ENCODE results near the gene TYROBP. TPM values are rescaled to one million over a fixed set of nuclear protein-coding genes. Genes with fewer than 3 reads are reported as not detected.

The TYROBP gene
- total and polyA plus RNA-seq, 2 of the 8 experiments (the other 6 are each of a cell fraction or from before 2014, with no cell fraction given) = 0.18 TPM; not detected in 1

GRCh38 chr19:35940839-35941238 is 32.7 kb upstream of the TYROBP start:
- ChIA-PET POLR2A (ENCODE audit: partially characterized antibody) (no interaction called here), CTCF (ENCODE audit: partially characterized antibody) (interaction anchor here (0.6 to 1.3 kb wide), 6 partner anchors 22 to 156 kb away, joined by 3 to 4 read pairs (median 3); no protein-coding TSS in a partner anchor)
- no peak for DNase-seq (ENCODE audit: low read depth in 1 of 2, low spot score in 2 of 2)
- Histone ChIP-seq H3K27ac (ENCODE audit: low read depth, low read length) (no peak overlapping the region), H4K20me1 (replicated peaks in 1 of 2; ENCODE audit: control insufficient read depth in 1 of 2, insufficient read depth in 2 of 2, low read length in 2 of 2) (peaks cover 0 to 26% of the 10 kb centered on the region in 2 experiments), H2AFZ (ENCODE audit: low read length) (no peak overlapping the region), H3K4me1 (replicated peaks in 1 of 4; ENCODE audit: control insufficient read depth in 3 of 4, insufficient read depth in 4 of 4, low read length in 3 of 4) (peaks cover 0 to 8% (median 2%) of the 10 kb centered on the region in 4 experiments; a peak in 4 of 7 replicates), H3K23ac (ENCODE audit: insufficient read length) (no peak overlapping the region), H2BK20ac (ENCODE audit: low read length) (no peak overlapping the region), H4K8ac (ENCODE audit: extremely low read depth, insufficient read depth, low read length) (0 out of 2 replicates have a peak overlapping the region, but pooled peaks have one; percentile 3), H2AK5ac (ENCODE audit: low read depth, low read length) (no peak overlapping the region), H3K79me2 (ENCODE audit: control insufficient read depth in 1 of 2, insufficient read depth in 2 of 2, low read length in 2 of 2) (peaks cover 0 to 6% of the 10 kb centered on the region in 2 experiments; a peak in 1 of 4 replicates), H4K5ac (ENCODE audit: insufficient read length, low read depth, low read length) (no peak overlapping the region), H2BK12ac (ENCODE audit: low read depth, low read length) (no peak overlapping the region), H3K56ac (replicated peaks; ENCODE audit: insufficient read length, low read depth, low read length) (no peak overlapping the region), H3K14ac (ENCODE audit: insufficient read length) (no peak overlapping the region), H3K36me3 (ENCODE audit: control insufficient read depth in 2 of 4, insufficient read depth in 4 of 4, low read length in 3 of 4) (peaks cover 0 to 19% (median 3%) of the 10 kb centered on the region in 4 experiments; a peak in 1 of 8 replicates), H2BK5ac (ENCODE audit: low read depth, low read length) (no peak overlapping the region), H3K4me3 (ENCODE audit: extremely low read depth in 1 of 4, insufficient read depth in 2 of 4, low read depth in 3 of 4, low read length in 4 of 4) (no peak overlapping the region), H3K23me2 (ENCODE audit: low read depth, low read length) (peaks cover 13% of the 10 kb centered on the region; the same call in 1 of the 2 replicates), H3K4me2 (ENCODE audit: insufficient read depth in 1 of 2, low read depth in 2 of 2, low read length in 2 of 2) (no peak overlapping the region), H3K4ac (replicated peaks; ENCODE audit: insufficient read length, low read depth, low read length) (no peak overlapping the region), H3K9ac (replicated peaks in 1 of 4; ENCODE audit: extremely low read depth in 1 of 4, low read depth in 3 of 4, low read length in 3 of 4) (no peak overlapping the region), H3K18ac (ENCODE audit: extremely low read depth, low read length) (no peak overlapping the region), H3K27me3 (replicated peaks in 1 of 4; ENCODE audit: control insufficient read depth in 3 of 4, extremely low read depth in 1 of 4, insufficient read depth in 3 of 4, low read length in 3 of 4) (no peaks in the 10 kb centered on the region; a peak in 1 of 7 replicates), H2BK120ac (replicated peaks; ENCODE audit: low read depth, low read length) (no peak overlapping the region), H2BK15ac (ENCODE audit: low read length) (no peak overlapping the region), H4K91ac (replicated peaks; ENCODE audit: insufficient read length, low read length) (no peak overlapping the region), H3K9me3 (ENCODE audit: insufficient read depth in 2 of 2, low read depth in 1 of 2, low read length in 1 of 2) (no peaks in the 10 kb centered on the region), H3K79me1 (ENCODE audit: low read depth, low read length) (peaks cover 2% of the 10 kb centered on the region; the same call in 1 of the 2 replicates)
- 89% methylated on average over 4 of the region's 4 CpGs; no CpG with 5 or more reads in 1 of the 2 experiments for WGBS, 2 experiments (ENCODE audit: extremely low coverage in 1 of 2, insufficient coverage in 1 of 2, insufficient read length in 1 of 2, insufficient replicate concordance in 2 of 2, low coverage in 1 of 2, low lambda C conversion rate in 2 of 2, missing lambda C conversion rate in 1 of 2)
- no peak for FAIRE-seq
- no peak for TF ChIP-seq TEAD4 (IDR thresholded peaks at IDR 0.05; ENCODE audit: low read depth, low read length)
- TF ChIP-seq SAP30 (IDR thresholded peaks at IDR 0.05; ENCODE audit: insufficient read depth, insufficient replicate concordance, low read length) = no peak
- no peak for TF ChIP-seq JUND (IDR thresholded peaks at IDR 0.05; ENCODE audit: low read length)
- TF ChIP-seq NRF1 (IDR thresholded peaks at IDR 0.05; ENCODE audit: low read depth, low read length) = no peak
- no peak for TF ChIP-seq TAF1 (IDR thresholded peaks at IDR 0.05; ENCODE audit: low read depth, low read length)
- TF ChIP-seq EGR1 (IDR thresholded peaks at IDR 0.05; ENCODE audit: borderline replicate concordance, low read depth, low read length) = no peak

All from H1 (cell line).